Naive thymus-derived CD4-positive, alpha-beta T cell (primary cell): ENCODE data around the gene TUBGCP3. TPM values are rescaled to one million over a fixed set of nuclear protein-coding genes. Genes with fewer than 3 reads are reported as not detected.
A peak's percentile ranks its signal among the peaks of the same experiment; 100 is the strongest.

ENCODE experiments used
- ATAC-seq: fragments of 150-1000 bp; cut with Tn5 transposase; 2 replicates; pipeline ENCODE4 v1.10.0; 2021; ENCODE audit warnings: mild to moderate bottlenecking, moderate library complexity
- CTCF ChIA-PET: fragments of 350-600 bp; sonication (Branson Sonifier 250); formaldehyde crosslinking; loops from one replicate; lab custom pipeline; 2021; ENCODE audit warnings: antibody characterized with exemption; lab: Charles Lee
- POLR2A ChIA-PET: fragments of 350-600 bp; sonication (Branson Sonifier 250); formaldehyde crosslinking; loops from one replicate; lab custom pipeline; 2021; ENCODE audit warnings: antibody characterized with exemption, inconsistent platforms; lab: Charles Lee
- DNase-seq, 9 donors: peaks; one replicate each; pipeline versions ENCODE4 v3.0.0 to v3.0.0-alpha.2; 2020 to 2022; ENCODE audit warnings: mixed read lengths in 1 of 9
- H3K27ac ChIP-seq: one replicate; pipeline ENCODE4 v1.7.0; 2013; ENCODE audit warnings: mild to moderate bottlenecking, low read depth, low read length, moderate library complexity
- H3K27me3 ChIP-seq, 2 donors: one replicate each; pipeline ENCODE4 v1.7.0; 2013; ENCODE audit warnings: low read length in 2 of 2, mild to moderate bottlenecking in 2 of 2, moderate library complexity in 2 of 2; ENCODE audit not compliant: control insufficient read depth in 2 of 2, insufficient read depth in 2 of 2
- H3K36me3 ChIP-seq, 3 experiments: 1 replicate in 2 of 3; 2 replicates in 1 of 3; pipeline ENCODE4 v1.7.0; 2013; ENCODE audit warnings: low read length in 3 of 3, mild to moderate bottlenecking in 3 of 3, moderate library complexity in 1 of 3; ENCODE audit not compliant: insufficient read depth in 3 of 3, control insufficient read depth in 2 of 3
- H3K4me1 ChIP-seq, 2 donors: one replicate each; pipeline ENCODE4 v1.7.0; 2013; ENCODE audit warnings: low read length in 2 of 2, mild to moderate bottlenecking in 2 of 2, moderate library complexity in 1 of 2; ENCODE audit not compliant: control insufficient read depth in 2 of 2, insufficient read depth in 2 of 2
- H3K4me3 ChIP-seq: 2 replicates; pipeline ENCODE4 v1.7.0; 2013; ENCODE audit warnings: mild to moderate bottlenecking, low read length
- H3K9me3 ChIP-seq, 3 experiments: 1 replicate in 2 of 3; 2 replicates in 1 of 3; pipeline ENCODE4 v1.7.0; 2013; ENCODE audit warnings: low read length in 3 of 3; ENCODE audit not compliant: control insufficient read depth in 2 of 3
- H3K27ac Mint-ChIP-seq, 9 donors: one replicate each; pipeline ENCODE4 v1.8.0; 2020 to 2022; ENCODE audit warnings: mixed read lengths in 9 of 9, mild to moderate bottlenecking in 8 of 9, moderate library complexity in 5 of 9, inconsistent platforms in 2 of 9
- H3K27me3 Mint-ChIP-seq, 5 donors: one replicate each; pipeline ENCODE4 v1.8.0; 2021 to 2022; ENCODE audit warnings: mixed read lengths in 5 of 5, mild to moderate bottlenecking in 1 of 5
- H3K36me3 Mint-ChIP-seq, 5 donors: one replicate each; pipeline ENCODE4 v1.8.0; 2020 to 2022; ENCODE audit warnings: mixed read lengths in 5 of 5, mild to moderate bottlenecking in 3 of 5, inconsistent platforms in 1 of 5
- H3K4me1 Mint-ChIP-seq, 7 donors: one replicate each; pipeline ENCODE4 v1.8.0; 2020 to 2022; ENCODE audit warnings: mixed read lengths in 7 of 7, mild to moderate bottlenecking in 3 of 7, inconsistent platforms in 1 of 7
- H3K4me3 Mint-ChIP-seq, 10 donors: one replicate each; pipeline ENCODE4 v1.8.0; 2020 to 2022; ENCODE audit warnings: mild to moderate bottlenecking in 10 of 10, mixed read lengths in 10 of 10, moderate library complexity in 6 of 10, inconsistent platforms in 2 of 10
- H3K9me3 Mint-ChIP-seq, 11 donors: one replicate each; pipeline ENCODE4 v1.8.0; 2020 to 2022; ENCODE audit warnings: mixed read lengths in 11 of 11, mild to moderate bottlenecking in 4 of 11, inconsistent platforms in 1 of 11, moderate library complexity in 1 of 11
- intact Hi-C, 2 donors: fragments of 100-400 bp; cut with micrococcal nuclease; formaldehyde crosslinking; loops; one replicate each; pipeline ENCODE4 v1.15.1; 2023
- polyA plus RNA-seq, 2 donors: library from polyadenylated mRNA; unstranded; fragments of 300-500 nt; fragmentation: Illumina TruSeq; gene quantifications; one replicate each; pipeline ENCODE4 v1.2.3, GENCODE V29; 2021
- total RNA-seq, 6 experiments: library from RNA in 5 of 6; stranded (reverse) in 5 of 6; gene quantifications; 1 replicate in 5 of 6; 2 replicates in 1 of 6; pipeline ENCODE4 v1.2.3 and lab custom pipeline; 2021 to 2026

Gene TUBGCP3
- total and polyA plus RNA-seq, 7 experiments from 2014 or later, result 15.4 to 56.7 (median 43.5) TPM

DNA sequence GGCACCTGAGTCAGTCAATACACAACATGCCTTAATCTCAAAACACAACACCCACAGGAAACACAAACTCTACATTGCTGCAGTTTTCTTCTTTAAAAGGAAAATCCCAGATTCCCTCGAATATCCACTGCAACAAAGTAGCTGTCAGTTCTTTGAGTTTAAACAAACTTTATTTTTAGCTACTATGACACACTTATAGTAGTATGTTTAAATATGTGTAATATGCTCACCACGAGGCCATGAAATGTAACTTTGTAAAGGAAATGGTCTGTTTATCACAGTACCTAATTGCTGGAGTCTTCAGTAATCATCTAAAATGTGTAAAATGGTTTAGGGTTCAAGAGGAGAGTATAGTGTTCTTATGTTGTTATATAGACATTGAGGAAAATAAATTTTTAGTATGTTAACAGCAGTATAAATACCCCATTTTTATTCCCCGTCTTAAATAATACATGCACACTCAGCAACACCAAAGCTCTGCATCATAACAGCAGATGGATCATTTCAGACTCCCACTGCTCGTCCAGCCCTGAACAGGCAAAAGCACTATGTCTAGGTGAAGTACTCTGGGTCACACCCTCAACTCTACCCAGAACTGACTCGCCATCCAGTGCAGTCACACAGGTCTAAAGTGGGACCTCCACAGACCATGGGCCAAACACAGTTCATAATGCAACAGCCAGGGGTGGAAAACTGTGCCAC lies 20.6 kb downstream of the TUBGCP3 start:
- Mint-ChIP-seq H3K4me3 (no peak overlapping the region), H3K4me1 (peaks cover 17 to 38% (median 19%) of the 10 kb centered on the region in 7 donors), H3K36me3 (peaks cover 0 to 50% (median 26%) of the 10 kb centered on the region in 5 donors), H3K9me3 (no peaks in the 10 kb centered on the region), H3K27me3 (no peaks in the 10 kb centered on the region), H3K27ac (peak overlapping the region in 3 of 9 donors; percentile 11 to 65 (median 24))
- DNase-seq, result no peak
- Histone ChIP-seq H3K36me3 (peaks cover 0 to 42% (median 3%) of the 10 kb centered on the region in 3 experiments), H3K27ac (no peak overlapping the region), H3K4me1 (no peaks in the 10 kb centered on the region), H3K27me3 (no peaks in the 10 kb centered on the region), H3K4me3 (no peak overlapping the region), H3K9me3 (no peaks in the 10 kb centered on the region)
- ChIA-PET POLR2A (no interaction called here), CTCF (no interaction called here)
- intact Hi-C loops, result no loop called here
- ATAC-seq, result no peak

DNA sequence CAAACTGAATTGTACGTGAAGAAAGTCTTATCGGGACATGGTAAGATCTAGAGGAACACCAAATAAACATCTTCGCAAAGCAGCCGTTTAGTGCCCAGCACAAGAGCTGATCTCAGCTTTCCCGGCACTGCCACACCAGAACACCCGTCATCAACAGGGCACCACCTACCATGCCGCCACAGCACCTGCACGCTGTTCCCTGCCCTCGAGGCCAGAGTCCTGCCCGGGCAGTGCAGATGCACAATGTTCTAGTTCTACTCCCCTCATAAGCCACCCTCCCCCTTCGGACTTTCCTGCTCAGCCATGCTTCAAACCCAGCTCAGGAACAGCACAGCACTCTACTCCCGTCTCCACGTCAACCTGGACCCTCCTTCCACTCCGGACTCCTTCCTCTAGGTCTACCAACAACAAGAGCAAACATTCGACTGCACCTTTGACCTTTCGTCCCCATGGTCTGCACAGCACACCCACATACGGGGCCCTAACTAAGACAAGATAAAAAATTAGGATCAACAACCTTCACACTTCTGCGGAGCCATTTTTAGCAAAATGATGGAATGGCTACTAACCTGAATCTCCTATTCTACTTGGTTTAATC lies 25.1 kb downstream of the TUBGCP3 start:
- Mint-ChIP-seq H3K27ac (peak overlapping the region in 2 of 9 donors; percentile 23 to 26), H3K36me3 (peaks cover 7 to 59% (median 30%) of the 10 kb centered on the region in 5 donors), H3K27me3 (no peaks in the 10 kb centered on the region), H3K4me3 (no peak overlapping the region), H3K9me3 (no peaks in the 10 kb centered on the region), H3K4me1 (peaks cover 3 to 18% (median 13%) of the 10 kb centered on the region in 7 donors)
- Histone ChIP-seq H3K27me3 (no peaks in the 10 kb centered on the region), H3K4me1 (no peaks in the 10 kb centered on the region), H3K27ac (no peak overlapping the region), H3K9me3 (no peaks in the 10 kb centered on the region), H3K36me3 (peaks cover 0 to 53% (median 6%) of the 10 kb centered on the region in 3 experiments), H3K4me3 (no peak overlapping the region)
- intact Hi-C loops, result no loop called here
- CTCF ChIA-PET, result no interaction called here
- no peak for ATAC-seq
- POLR2A ChIA-PET, result no interaction called here
- DNase-seq, result no peak

DNA sequence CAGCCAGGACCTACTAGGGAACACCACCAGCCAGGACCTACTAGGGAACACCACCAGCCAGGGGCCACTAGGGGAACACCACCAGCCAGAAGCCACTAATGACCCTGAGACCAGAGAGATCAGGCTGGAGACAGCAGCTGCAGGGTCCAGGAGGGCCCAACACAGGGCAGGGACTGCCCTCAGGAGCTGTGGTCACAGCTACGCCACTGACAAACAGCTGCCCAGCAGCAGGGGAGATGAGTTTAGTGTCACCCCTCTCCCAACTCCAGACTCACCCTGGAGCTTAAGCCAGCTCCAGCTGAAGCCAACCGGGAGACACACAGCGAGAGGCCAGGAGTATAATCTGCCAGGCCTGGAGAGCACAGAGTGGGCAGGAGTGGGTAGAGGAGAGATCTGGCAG lies 25.7 kb downstream of the TUBGCP3 start:
- CTCF ChIA-PET, result no interaction called here
- Mint-ChIP-seq H3K4me3 (no peak overlapping the region), H3K4me1 (peaks cover 3 to 17% (median 13%) of the 10 kb centered on the region in 7 donors), H3K9me3 (no peaks in the 10 kb centered on the region), H3K27me3 (no peaks in the 10 kb centered on the region), H3K36me3 (peaks cover 9 to 61% (median 30%) of the 10 kb centered on the region in 5 donors), H3K27ac (peak overlapping the region in 1 of 9 donors; percentile 26)
- Histone ChIP-seq H3K27me3 (no peaks in the 10 kb centered on the region), H3K27ac (no peak overlapping the region), H3K4me3 (no peak overlapping the region), H3K9me3 (no peaks in the 10 kb centered on the region), H3K4me1 (no peaks in the 10 kb centered on the region), H3K36me3 (peaks cover 5 to 51% (median 6%) of the 10 kb centered on the region in 3 experiments)
- intact Hi-C loops, result no loop called here
- DNase-seq, result no peak
- ATAC-seq, result no peak
- POLR2A ChIA-PET, result no interaction called here

DNA sequence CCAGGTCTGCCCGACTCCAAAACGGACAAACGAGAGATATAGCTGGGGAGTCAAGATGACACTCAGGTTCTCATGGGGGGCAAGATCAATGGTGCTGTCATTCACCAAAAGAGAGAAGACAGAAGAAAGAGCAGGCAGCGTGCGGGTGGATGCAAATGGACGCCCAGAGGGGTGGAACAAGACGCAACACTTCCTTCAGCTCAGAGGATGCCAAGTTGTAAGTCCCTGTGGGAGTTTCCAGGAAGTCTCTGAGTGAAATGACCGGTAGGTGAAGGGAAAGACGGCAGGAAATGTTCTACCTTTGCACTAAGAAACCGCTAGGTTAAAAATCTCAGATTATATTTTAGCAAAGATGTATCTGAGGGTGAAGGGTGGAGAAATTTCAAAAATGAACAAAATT lies 26.5 kb downstream of the TUBGCP3 start:
- Histone ChIP-seq H3K4me1 (no peaks in the 10 kb centered on the region), H3K9me3 (no peaks in the 10 kb centered on the region), H3K4me3 (no peak overlapping the region), H3K27ac (no peak overlapping the region), H3K36me3 (peaks cover 6 to 48% (median 7%) of the 10 kb centered on the region in 3 experiments), H3K27me3 (no peaks in the 10 kb centered on the region)
- ATAC-seq, result no peak
- peaks cover 3 to 16% (median 13%) of the 10 kb centered on the region in 7 donors for H3K4me1 Mint-ChIP-seq
- no peak for DNase-seq
- no peaks in the 10 kb centered on the region for H3K9me3 Mint-ChIP-seq
- CTCF ChIA-PET, result no interaction called here
- peaks cover 9 to 61% (median 25%) of the 10 kb centered on the region in 5 donors for H3K36me3 Mint-ChIP-seq
- intact Hi-C loops, result no loop called here
- peak overlapping the region in 2 of 9 donors; percentile 7 to 56 for H3K27ac Mint-ChIP-seq
- no peaks in the 10 kb centered on the region for H3K27me3 Mint-ChIP-seq
- POLR2A ChIA-PET, result no interaction called here
- no peak overlapping the region for H3K4me3 Mint-ChIP-seq

DNA sequence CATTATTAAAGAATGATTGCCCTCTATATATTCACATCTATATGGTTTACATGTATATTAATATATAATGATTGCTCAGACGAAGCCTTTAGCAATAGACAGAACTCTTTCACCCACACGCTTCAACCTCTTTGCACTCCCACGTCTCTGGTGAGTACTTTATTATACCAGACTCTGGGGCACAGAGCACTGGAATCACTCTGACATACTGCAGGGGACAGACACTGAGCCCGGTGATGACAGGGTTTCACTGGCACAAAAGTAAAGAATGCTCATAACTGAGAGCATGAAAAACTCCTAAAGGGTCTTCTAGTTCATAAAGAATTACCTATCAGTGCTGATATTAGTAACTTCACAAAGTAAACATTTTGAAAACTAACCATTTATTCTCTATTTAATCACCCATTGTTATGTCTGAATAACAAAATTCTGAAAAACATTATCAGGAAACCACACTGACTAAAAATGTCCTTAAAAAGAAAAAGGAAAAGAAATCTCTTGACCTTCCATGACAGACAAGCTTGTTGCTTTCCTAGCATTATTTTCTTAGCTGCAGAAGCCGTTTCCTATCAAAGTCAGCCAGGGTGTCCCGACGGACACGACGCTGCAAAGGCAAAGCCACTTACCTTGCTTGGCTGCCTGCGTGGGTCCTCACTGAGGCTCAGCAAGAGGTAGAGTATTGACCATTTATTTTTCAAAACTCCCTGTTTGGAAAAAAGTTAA lies 29.1 kb downstream of the TUBGCP3 start:
- peaks cover 3 to 16% (median 11%) of the 10 kb centered on the region in 7 donors for H3K4me1 Mint-ChIP-seq
- CTCF ChIA-PET, result no interaction called here
- H3K4me3 ChIP-seq, result no peak overlapping the region
- no peaks in the 10 kb centered on the region for H3K27me3 Mint-ChIP-seq
- no peak overlapping the region for H3K27ac ChIP-seq
- H3K9me3 ChIP-seq, result no peaks in the 10 kb centered on the region
- no peak for ATAC-seq
- DNase-seq, result no peak
- POLR2A ChIA-PET, result no interaction called here
- H3K27me3 ChIP-seq, result no peaks in the 10 kb centered on the region
- H3K9me3 Mint-ChIP-seq, result no peaks in the 10 kb centered on the region
- H3K27ac Mint-ChIP-seq, result peak overlapping the region in 1 of 9 donors; percentile 17
- H3K4me1 ChIP-seq, result no peaks in the 10 kb centered on the region
- intact Hi-C loops, result no loop called here
- H3K4me3 Mint-ChIP-seq, result no peak overlapping the region
- peaks cover 19 to 70% (median 38%) of the 10 kb centered on the region in 5 donors for H3K36me3 Mint-ChIP-seq
- peaks cover 20 to 59% (median 24%) of the 10 kb centered on the region in 3 experiments for H3K36me3 ChIP-seq

DNA sequence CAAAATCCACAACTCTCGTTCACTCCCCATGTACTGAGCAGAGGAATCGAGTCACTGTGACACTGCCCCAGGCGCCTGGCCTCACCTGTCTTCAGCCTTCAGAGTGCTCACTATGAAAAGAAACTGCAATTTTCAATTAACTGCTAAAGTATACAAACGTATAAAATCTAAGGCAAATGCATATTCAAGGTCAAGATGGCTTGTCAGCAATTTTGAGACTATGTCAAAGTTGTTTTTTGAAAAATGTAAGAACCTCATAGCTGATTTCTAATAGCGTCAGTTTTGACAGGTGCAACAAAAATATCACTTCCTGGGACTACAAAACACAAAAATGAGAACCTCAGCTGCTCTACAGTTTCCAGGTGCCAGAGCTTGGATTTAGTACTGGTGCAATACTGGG lies 31.4 kb downstream of the TUBGCP3 start:
- peaks cover 22 to 75% (median 48%) of the 10 kb centered on the region in 5 donors for H3K36me3 Mint-ChIP-seq
- intact Hi-C loops, result no loop called here
- H3K9me3 Mint-ChIP-seq, result no peaks in the 10 kb centered on the region
- H3K4me1 ChIP-seq, result no peaks in the 10 kb centered on the region
- H3K27me3 ChIP-seq, result no peaks in the 10 kb centered on the region
- H3K4me1 Mint-ChIP-seq, result peaks cover 0 to 7% (median 5%) of the 10 kb centered on the region in 7 donors
- peaks cover 24 to 75% (median 33%) of the 10 kb centered on the region in 3 experiments for H3K36me3 ChIP-seq
- no peak overlapping the region for H3K4me3 Mint-ChIP-seq
- ChIA-PET CTCF (no interaction called here), POLR2A (no interaction called here)
- H3K27me3 Mint-ChIP-seq, result no peaks in the 10 kb centered on the region
- no peak overlapping the region for H3K27ac ChIP-seq
- no peak overlapping the region for H3K27ac Mint-ChIP-seq
- H3K4me3 ChIP-seq, result no peak overlapping the region
- DNase-seq (no peak), ATAC-seq (no peak)
- H3K9me3 ChIP-seq, result no peaks in the 10 kb centered on the region
